ENCODE measurements around the gene VPS39.

GRCh38 chr15:42157981-42158765 lies 49.9 kb downstream of the VPS39 start:
- TF ChIP-seq FOXK2 (IDR thresholded peaks at IDR 0.05) (no peak), SUZ12 (IDR thresholded peaks at IDR 0.05) (no peak), FOXM1 (IDR thresholded peaks at IDR 0.05; ENCODE audit: borderline replicate concordance) (no peak), HDGF (IDR thresholded peaks at IDR 0.05; ENCODE audit: borderline replicate concordance) (no peak), ZNF384 (IDR thresholded peaks at IDR 0.05) (no peak), SP1 (IDR thresholded peaks at IDR 0.05) (no peak), BHLHE40 (IDR thresholded peaks at IDR 0.05; ENCODE audit: borderline replicate concordance) (no peak), LEF1 (IDR thresholded peaks at IDR 0.05; ENCODE audit: borderline replicate concordance) (no peak)

Data from HEK293T (cell line).